C4-2B (cell line): ENCODE results near the gene GHRL.

Source experiments
- H3K27ac ChIP-seq: fragments of 450-650 bp; 2 replicates; pipeline ENCODE4 v1.5.1; 2017
- CTCF ChIP-seq: fragments of 450-650 bp; conservative IDR thresholded peaks from 2 replicates; pipeline ENCODE4 v1.5.1; 2017; ENCODE audit warnings: mild to moderate bottlenecking
- ZFX ChIP-seq: fragments of 450-650 bp; IDR thresholded peaks from 2 replicates; pipeline ENCODE4 v1.6.1; 2017

Gene GHRL

GRCh38 chr3:10281951-10282350 is 10.8 kb downstream of the GHRL start:
- H3K27ac ChIP-seq = no peak overlapping the region
- TF ChIP-seq CTCF = no peak
- TF ChIP-seq ZFX = no peak

GRCh38 chr3:10280571-10280970 is 12.2 kb downstream of the GHRL start:
- no peak for TF ChIP-seq ZFX
- TF ChIP-seq CTCF = no peak
- H3K27ac ChIP-seq = no peak overlapping the region

- H3K27ac ChIP-seq = no peak overlapping the region
- TF ChIP-seq CTCF (no peak), ZFX (no peak)
Observed at GRCh38 chr3:10280177-10280529, 12.6 kb downstream of the GHRL start.

- no peak overlapping the region for H3K27ac ChIP-seq
- TF ChIP-seq ZFX = no peak
- no peak for TF ChIP-seq CTCF
Observed at GRCh38 chr3:10279384-10280176, 13.2 kb downstream of the GHRL start.

GRCh38 chr3:10278501-10278900 is 14.2 kb downstream of the GHRL start:
- H3K27ac ChIP-seq = no peak overlapping the region
- TF ChIP-seq CTCF (no peak), ZFX (no peak)

GRCh38 chr3:10277115-10277625 is 15.6 kb downstream of the GHRL start:
- TF ChIP-seq CTCF (no peak), ZFX (no peak)
- H3K27ac ChIP-seq = no peak overlapping the region

- H3K27ac ChIP-seq = no peak overlapping the region
- no peak for TF ChIP-seq ZFX
Observed at GRCh38 chr3:10274601-10275000, 18.1 kb downstream of the GHRL start.
